ENCODE data around the gene BBOF1.
"Not testable (repeated sequence)": the region's sequence is repeated elsewhere in the genome, so short reads cannot be mapped to it uniquely, and the experiment has no call there.

BBOF1 gene

DNA sequence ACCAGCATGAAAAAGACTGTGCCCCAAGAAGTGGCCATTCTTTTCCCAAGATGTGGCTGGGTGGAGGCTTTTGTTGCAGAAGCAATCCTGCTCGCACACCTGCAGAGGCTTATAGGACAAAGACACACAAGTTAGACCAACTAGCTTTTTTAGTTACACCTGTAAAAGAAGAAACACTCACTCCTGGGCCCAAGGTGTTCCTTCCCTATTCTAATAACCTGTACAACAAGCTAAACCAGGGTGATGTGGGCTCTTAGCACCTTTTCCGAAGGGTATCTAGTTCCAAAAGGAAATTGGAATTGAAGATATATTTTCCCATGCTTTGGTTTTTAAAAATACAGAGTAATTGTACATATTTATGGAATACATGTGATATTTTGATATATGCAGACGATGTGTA lies 31.1 kb upstream of the BBOF1 start:
- Histone ChIP-seq H3K4me3 (ENCODE audit: low read length) (no peak overlapping the region), H3K9ac (ENCODE audit: low read length) (no peak overlapping the region), H3K4me1 (ENCODE audit: low read length) (no peaks in the 10 kb centered on the region), H4K20me1 (ENCODE audit: insufficient read depth, low read length) (no peaks in the 10 kb centered on the region), H3K4me2 (ENCODE audit: low read length) (no peak overlapping the region), H3K79me2 (ENCODE audit: low read length) (no peaks in the 10 kb centered on the region), H3K27ac (ENCODE audit: low read length) (no peak overlapping the region), H3K9me3 (ENCODE audit: insufficient read depth, low read length) (no peaks in the 10 kb centered on the region), H2AFZ (ENCODE audit: low read depth, low read length) (no peak overlapping the region), H3K27me3 (ENCODE audit: low read depth, low read length) (no peaks in the 10 kb centered on the region), H3K36me3 (replicated peaks; ENCODE audit: low read depth, low read length) (peaks cover 3% of the 10 kb centered on the region)
- TF ChIP-seq CTCF (IDR thresholded peaks at IDR 0.05; ENCODE audit: low read depth, low read length) (no peak), EZH2phosphoT487 (IDR thresholded peaks at IDR 0.05; ENCODE audit: low read depth) (no peak)

DNA sequence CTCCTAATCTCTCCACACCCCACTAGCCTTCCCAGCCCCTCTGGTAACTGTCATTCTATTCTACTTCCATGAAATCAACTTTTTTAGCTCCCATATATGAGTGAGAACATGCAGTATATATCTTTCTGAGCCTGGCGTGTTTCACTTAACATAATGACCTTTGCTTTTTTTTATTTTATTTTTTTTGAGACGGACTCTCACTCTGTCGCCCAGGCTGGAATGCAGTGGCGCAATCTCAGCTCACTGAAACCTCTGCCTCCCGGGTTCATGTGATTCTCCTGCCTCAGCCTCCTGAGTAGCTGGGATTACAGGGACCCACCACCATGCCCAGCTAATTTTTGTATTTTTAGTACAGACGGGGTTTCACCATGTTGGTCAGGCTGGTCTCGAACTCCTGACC lies 30.5 kb upstream of the BBOF1 start:
- H3K36me3 ChIP-seq (replicated peaks; ENCODE audit: low read depth, low read length); H4K20me1 ChIP-seq (ENCODE audit: insufficient read depth, low read length); H3K9me3 ChIP-seq (ENCODE audit: insufficient read depth, low read length); H3K27me3 ChIP-seq (ENCODE audit: low read depth, low read length); H3K9ac ChIP-seq (ENCODE audit: low read length); H3K27ac ChIP-seq (ENCODE audit: low read length); H3K79me2 ChIP-seq (ENCODE audit: low read length); H3K4me3 ChIP-seq (ENCODE audit: low read length); H3K4me2 ChIP-seq (ENCODE audit: low read length); H3K4me1 ChIP-seq (ENCODE audit: low read length); H2AFZ ChIP-seq (ENCODE audit: low read depth, low read length): not testable (repeated sequence)

DNA sequence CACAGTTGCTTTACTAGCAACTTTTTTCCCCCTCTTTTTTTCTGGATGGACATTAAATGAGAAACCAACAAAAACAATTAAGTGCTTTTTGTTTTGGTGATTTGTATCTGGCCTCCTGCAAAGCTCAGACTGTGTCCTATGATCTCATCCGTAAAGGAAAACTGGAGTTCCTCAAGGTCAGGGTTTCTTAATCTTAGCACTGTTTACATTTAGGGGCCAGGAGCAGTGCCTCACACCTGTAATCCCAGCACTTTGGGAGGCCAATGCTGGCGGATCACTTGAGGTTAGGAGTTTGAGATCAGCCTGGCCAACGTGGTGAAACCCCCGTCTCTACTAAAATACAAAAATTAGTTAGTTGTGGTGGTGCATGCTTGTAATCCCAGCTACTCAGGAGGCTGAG lies 28.1 kb upstream of the BBOF1 start:
- Histone ChIP-seq H3K36me3 (replicated peaks; ENCODE audit: low read depth, low read length) (peaks cover 3% of the 10 kb centered on the region), H3K27ac (ENCODE audit: low read length) (no peak overlapping the region), H3K9ac (ENCODE audit: low read length) (no peak overlapping the region), H3K79me2 (ENCODE audit: low read length) (no peaks in the 10 kb centered on the region), H2AFZ (ENCODE audit: low read depth, low read length) (no peak overlapping the region), H3K4me2 (ENCODE audit: low read length) (no peak overlapping the region), H3K9me3 (ENCODE audit: insufficient read depth, low read length) (no peaks in the 10 kb centered on the region), H3K27me3 (ENCODE audit: low read depth, low read length) (no peaks in the 10 kb centered on the region), H4K20me1 (ENCODE audit: insufficient read depth, low read length) (no peaks in the 10 kb centered on the region), H3K4me3 (ENCODE audit: low read length) (no peak overlapping the region), H3K4me1 (ENCODE audit: low read length) (no peaks in the 10 kb centered on the region)
- TF ChIP-seq CTCF (IDR thresholded peaks at IDR 0.05; ENCODE audit: low read depth, low read length) (no peak), EZH2phosphoT487 (IDR thresholded peaks at IDR 0.05; ENCODE audit: low read depth) (no peak)

GRCh38 chr14:73994926-73995325 lies 24.2 kb upstream of the BBOF1 start:
- not testable (repeated sequence) for H4K20me1 ChIP-seq (ENCODE audit: insufficient read depth, low read length); H3K4me2 ChIP-seq (ENCODE audit: low read length); H3K9me3 ChIP-seq (ENCODE audit: insufficient read depth, low read length); H3K4me3 ChIP-seq (ENCODE audit: low read length); H3K79me2 ChIP-seq (ENCODE audit: low read length); H3K36me3 ChIP-seq (replicated peaks; ENCODE audit: low read depth, low read length); H3K9ac ChIP-seq (ENCODE audit: low read length); H3K27ac ChIP-seq (ENCODE audit: low read length); H3K27me3 ChIP-seq (ENCODE audit: low read depth, low read length); H2AFZ ChIP-seq (ENCODE audit: low read depth, low read length); H3K4me1 ChIP-seq (ENCODE audit: low read length)

- TF ChIP-seq EZH2phosphoT487 (IDR thresholded peaks at IDR 0.05; ENCODE audit: low read depth), result no peak
- TF ChIP-seq CTCF (IDR thresholded peaks at IDR 0.05; ENCODE audit: low read depth, low read length), result no peak
- Histone ChIP-seq H3K27me3 (ENCODE audit: low read depth, low read length) (no peaks in the 10 kb centered on the region), H3K4me1 (ENCODE audit: low read length) (no peaks in the 10 kb centered on the region), H3K9me3 (ENCODE audit: insufficient read depth, low read length) (no peaks in the 10 kb centered on the region), H3K27ac (ENCODE audit: low read length) (no peak overlapping the region), H2AFZ (ENCODE audit: low read depth, low read length) (no peak overlapping the region), H4K20me1 (ENCODE audit: insufficient read depth, low read length) (no peaks in the 10 kb centered on the region), H3K9ac (ENCODE audit: low read length) (no peak overlapping the region), H3K4me3 (ENCODE audit: low read length) (no peak overlapping the region), H3K79me2 (ENCODE audit: low read length) (no peaks in the 10 kb centered on the region), H3K4me2 (ENCODE audit: low read length) (no peak overlapping the region), H3K36me3 (replicated peaks; ENCODE audit: low read depth, low read length) (no peaks in the 10 kb centered on the region)
Observed at GRCh38 chr14:73995977-73996378, 23.2 kb upstream of the BBOF1 start.
